Brain microvascular endothelial cell (primary cell): ENCODE measurements around the gene PFN3.
A peak's percentile ranks its signal among the peaks of the same experiment; 100 is the strongest.

Experiments
- DNase-seq: peaks from one replicate; pipeline ENCODE4 v3.0.0-alpha.2; 2020
- H3K27ac ChIP-seq: fragments of 250-450 bp; sonication (Bioruptor Pico); 2 replicates; pipeline ENCODE4 v1.5.1; 2020; ENCODE audit warnings: mild to moderate bottlenecking, moderate library complexity
- H3K27me3 ChIP-seq: fragments of 250-450 bp; sonication (Bioruptor Pico); replicated peaks from 2 replicates; pipeline ENCODE4 v1.5.1; 2020; ENCODE audit warnings: mild to moderate bottlenecking
- H3K36me3 ChIP-seq: fragments of 250-450 bp; sonication (Bioruptor Pico); replicated peaks from 2 replicates; pipeline ENCODE4 v1.5.1; 2020; ENCODE audit warnings: mild to moderate bottlenecking
- H3K4me3 ChIP-seq: 2 replicates; pipeline ENCODE4 v1.5.1; 2011; ENCODE audit warnings: low read depth, mild to moderate bottlenecking, control low read depth, low read length, moderate library complexity
- CTCF ChIP-seq: IDR thresholded peaks from 2 replicates; pipeline ENCODE4 v1.5.1; 2011; ENCODE audit warnings: low read depth, mild to moderate bottlenecking, moderate library complexity, low read length, control low read depth, inconsistent platforms; ENCODE audit errors: missing control alignments
- in situ Hi-C: cut with HindIII; loops from 2 replicates; pipeline ENCODE4 v1.10.0; 2017; ENCODE audit warnings: low sequenced_read_pairs, low pct_ligation_motif_present

The PFN3 gene

GRCh38 chr5:177367981-177368868 lies 32.2 kb downstream of the PFN3 start:
- Histone ChIP-seq H3K27ac (no peak overlapping the region), H3K27me3 (no peaks in the 10 kb centered on the region), H3K36me3 (no peaks in the 10 kb centered on the region), H3K4me3 (no peak overlapping the region)
- no peak for DNase-seq
- in situ Hi-C loops, result no loop called here
- TF ChIP-seq CTCF, result no peak

- Histone ChIP-seq H3K27ac (no peak overlapping the region), H3K36me3 (no peaks in the 10 kb centered on the region), H3K27me3 (no peaks in the 10 kb centered on the region), H3K4me3 (peak overlapping the region; percentile 52)
- no peak for DNase-seq
- in situ Hi-C loops, result no loop called here
- peak; percentile 24 for TF ChIP-seq CTCF
Observed at GRCh38 chr5:177367323-177367848, 33.1 kb downstream of the PFN3 start.

- TF ChIP-seq CTCF, result no peak
- H3K27me3 ChIP-seq, result no peaks in the 10 kb centered on the region
- DNase-seq, result peak; percentile 76
- in situ Hi-C loops, result no loop called here
- no peaks in the 10 kb centered on the region for H3K36me3 ChIP-seq
- peak overlapping the region; percentile 52 for H3K4me3 ChIP-seq
- peak overlapping the region; percentile 31 for H3K27ac ChIP-seq
Observed at GRCh38 chr5:177366528-177367322, 33.7 kb downstream of the PFN3 start.

- no peak for TF ChIP-seq CTCF
- no peaks in the 10 kb centered on the region for H3K27me3 ChIP-seq
- no peak for DNase-seq
- no peak overlapping the region for H3K27ac ChIP-seq
- H3K36me3 ChIP-seq, result no peaks in the 10 kb centered on the region
- in situ Hi-C loops, result no loop called here
- no peak overlapping the region for H3K4me3 ChIP-seq
Observed at GRCh38 chr5:177365845-177366527, 34.5 kb downstream of the PFN3 start.

GRCh38 chr5:177364159-177364962 lies 36.1 kb downstream of the PFN3 start:
- no peak overlapping the region for H3K27ac ChIP-seq
- no peaks in the 10 kb centered on the region for H3K27me3 ChIP-seq
- no peak overlapping the region for H3K4me3 ChIP-seq
- no peak for TF ChIP-seq CTCF
- no peaks in the 10 kb centered on the region for H3K36me3 ChIP-seq
- DNase-seq, result no peak
- in situ Hi-C loops, result no loop called here
